ENCODE data around the gene PLEK.

DNA sequence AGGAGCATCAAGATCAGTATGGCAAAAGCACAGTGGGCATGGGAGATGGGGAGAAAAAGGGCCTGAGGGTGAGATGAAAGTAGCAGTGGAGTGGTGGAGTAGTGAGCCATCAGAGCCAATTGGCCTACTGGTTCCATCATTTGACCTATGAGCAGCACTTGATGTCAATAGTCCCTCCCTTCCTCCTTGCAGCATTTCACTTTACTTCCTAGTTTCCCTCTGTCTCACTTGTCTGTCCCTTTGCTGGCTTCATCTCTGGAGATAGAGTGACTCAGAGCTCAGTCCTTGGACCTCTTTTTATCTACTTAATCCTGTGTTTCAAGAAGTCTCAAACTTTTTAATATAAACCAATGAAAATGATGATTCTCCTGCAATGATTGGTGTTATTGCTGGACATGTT, 69.9 kb downstream of the PLEK start:
- TF ChIP-seq, protein P1, sequence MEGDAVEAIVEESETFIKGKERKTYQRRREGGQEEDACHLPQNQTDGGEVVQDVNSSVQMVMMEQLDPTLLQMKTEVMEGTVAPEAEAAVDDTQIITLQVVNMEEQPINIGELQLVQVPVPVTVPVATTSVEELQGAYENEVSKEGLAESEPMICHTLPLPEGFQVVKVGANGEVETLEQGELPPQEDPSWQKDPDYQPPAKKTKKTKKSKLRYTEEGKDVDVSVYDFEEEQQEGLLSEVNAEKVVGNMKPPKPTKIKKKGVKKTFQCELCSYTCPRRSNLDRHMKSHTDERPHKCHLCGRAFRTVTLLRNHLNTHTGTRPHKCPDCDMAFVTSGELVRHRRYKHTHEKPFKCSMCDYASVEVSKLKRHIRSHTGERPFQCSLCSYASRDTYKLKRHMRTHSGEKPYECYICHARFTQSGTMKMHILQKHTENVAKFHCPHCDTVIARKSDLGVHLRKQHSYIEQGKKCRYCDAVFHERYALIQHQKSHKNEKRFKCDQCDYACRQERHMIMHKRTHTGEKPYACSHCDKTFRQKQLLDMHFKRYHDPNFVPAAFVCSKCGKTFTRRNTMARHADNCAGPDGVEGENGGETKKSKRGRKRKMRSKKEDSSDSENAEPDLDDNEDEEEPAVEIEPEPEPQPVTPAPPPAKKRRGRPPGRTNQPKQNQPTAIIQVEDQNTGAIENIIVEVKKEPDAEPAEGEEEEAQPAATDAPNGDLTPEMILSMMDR (IDR thresholded peaks at IDR 0.05), result no peak
- no peak for TF ChIP-seq POLR2A (IDR thresholded peaks at IDR 0.05)
